ENCODE measurements around the gene AHNAK. TPM values are rescaled to one million over a fixed set of nuclear protein-coding genes. Genes with fewer than 3 reads are reported as not detected.

AHNAK gene
- total and polyA plus RNA-seq, 9 donors = 114 to 699 (median 540) TPM

DNA sequence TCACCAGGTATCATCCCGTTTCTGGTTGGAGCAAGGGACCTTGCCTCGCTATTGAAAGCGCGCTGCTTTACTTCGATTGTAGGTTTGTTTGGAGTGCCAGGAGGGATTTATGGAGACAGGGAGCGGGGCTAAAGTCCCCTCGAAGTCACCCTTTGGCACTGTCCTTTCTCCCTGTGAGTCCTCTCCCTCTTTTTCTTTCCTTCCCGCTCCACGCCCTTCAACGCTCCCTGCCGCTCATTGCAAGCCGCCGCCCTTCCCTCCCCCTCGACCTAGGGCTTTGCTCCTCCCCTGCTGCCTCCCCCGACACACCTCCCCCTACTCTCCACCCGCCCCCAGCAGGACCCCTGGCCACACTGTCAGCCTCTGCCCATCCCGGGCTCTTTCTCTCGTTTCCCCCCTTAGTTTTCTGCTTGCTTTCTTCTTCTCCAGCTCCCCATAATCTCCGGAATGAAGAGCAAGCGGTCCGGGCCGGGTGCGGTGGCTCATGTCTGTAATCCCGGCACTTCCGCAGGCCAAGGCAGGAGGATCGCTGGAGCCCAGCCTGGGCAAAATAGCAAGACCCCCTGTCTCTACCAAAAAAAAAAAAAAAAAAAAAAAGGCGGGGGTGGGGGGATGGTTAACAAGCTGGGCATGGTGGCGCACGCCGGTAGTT, 41.0 kb downstream of the AHNAK start:
- Histone ChIP-seq H3K9me3 (no peaks in the 10 kb centered on the region), H3K27me3 (no peaks in the 10 kb centered on the region), H3K4me1 (ENCODE audit: insufficient read depth) (peaks cover 6% of the 10 kb centered on the region), H3K4me3 (no peak overlapping the region), H3K27ac (no peak overlapping the region), H3K36me3 (no peaks in the 10 kb centered on the region)
- intact Hi-C loops (cut with DNase I) = no loop called here
- WGBS, 3 donors = 71 to 85% (median 84%) methylated on average over 30 of the region's 30 CpGs
- TF ChIP-seq EP300 (IDR thresholded peaks at IDR 0.05) (no peak), POLR2A (IDR thresholded peaks at IDR 0.05) (no peak)
- TF ChIP-seq, protein P1, sequence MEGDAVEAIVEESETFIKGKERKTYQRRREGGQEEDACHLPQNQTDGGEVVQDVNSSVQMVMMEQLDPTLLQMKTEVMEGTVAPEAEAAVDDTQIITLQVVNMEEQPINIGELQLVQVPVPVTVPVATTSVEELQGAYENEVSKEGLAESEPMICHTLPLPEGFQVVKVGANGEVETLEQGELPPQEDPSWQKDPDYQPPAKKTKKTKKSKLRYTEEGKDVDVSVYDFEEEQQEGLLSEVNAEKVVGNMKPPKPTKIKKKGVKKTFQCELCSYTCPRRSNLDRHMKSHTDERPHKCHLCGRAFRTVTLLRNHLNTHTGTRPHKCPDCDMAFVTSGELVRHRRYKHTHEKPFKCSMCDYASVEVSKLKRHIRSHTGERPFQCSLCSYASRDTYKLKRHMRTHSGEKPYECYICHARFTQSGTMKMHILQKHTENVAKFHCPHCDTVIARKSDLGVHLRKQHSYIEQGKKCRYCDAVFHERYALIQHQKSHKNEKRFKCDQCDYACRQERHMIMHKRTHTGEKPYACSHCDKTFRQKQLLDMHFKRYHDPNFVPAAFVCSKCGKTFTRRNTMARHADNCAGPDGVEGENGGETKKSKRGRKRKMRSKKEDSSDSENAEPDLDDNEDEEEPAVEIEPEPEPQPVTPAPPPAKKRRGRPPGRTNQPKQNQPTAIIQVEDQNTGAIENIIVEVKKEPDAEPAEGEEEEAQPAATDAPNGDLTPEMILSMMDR (IDR thresholded peaks at IDR 0.05) = no peak
- DNase-seq = peak in 1 of 5 donors; percentile 24

DNA sequence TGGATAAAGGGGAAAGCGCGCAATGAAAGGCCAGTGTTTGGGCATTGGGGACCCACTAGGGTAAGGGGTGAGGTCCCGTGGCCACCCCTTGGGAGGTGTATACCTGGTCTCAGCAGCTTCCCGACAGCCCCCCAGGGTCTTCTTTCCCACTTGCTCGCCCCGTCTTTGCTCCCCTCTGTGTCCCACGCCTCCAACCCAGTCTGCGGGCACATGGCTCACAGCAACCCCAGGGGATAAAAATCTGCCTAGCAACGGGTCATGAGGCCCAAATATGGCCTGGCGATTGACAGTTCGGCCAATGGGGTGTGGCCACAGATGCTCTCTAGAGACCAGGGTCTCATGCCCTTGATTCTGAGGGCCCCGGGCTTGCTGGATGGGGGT, 41.6 kb downstream of the AHNAK start:
- no peaks in the 10 kb centered on the region for H3K27me3 ChIP-seq
- peak overlapping the region in 1 of 2 donors; percentile 26 for H3K27ac ChIP-seq
- no peak for DNase-seq
- WGBS, 3 donors = 82 to 85% (median 83%) methylated on average over 12 of the region's 12 CpGs
- TF ChIP-seq EP300 (IDR thresholded peaks at IDR 0.05) = no peak
- TF ChIP-seq POLR2A (IDR thresholded peaks at IDR 0.05) = no peak
- TF ChIP-seq, protein P1 (IDR thresholded peaks at IDR 0.05) = no peak
- intact Hi-C loops (cut with DNase I) = no loop called here
- no peaks in the 10 kb centered on the region for H3K36me3 ChIP-seq
- H3K9me3 ChIP-seq = no peaks in the 10 kb centered on the region
- no peak overlapping the region for H3K4me3 ChIP-seq
- peaks cover 6% of the 10 kb centered on the region for H3K4me1 ChIP-seq (ENCODE audit: insufficient read depth)

DNA sequence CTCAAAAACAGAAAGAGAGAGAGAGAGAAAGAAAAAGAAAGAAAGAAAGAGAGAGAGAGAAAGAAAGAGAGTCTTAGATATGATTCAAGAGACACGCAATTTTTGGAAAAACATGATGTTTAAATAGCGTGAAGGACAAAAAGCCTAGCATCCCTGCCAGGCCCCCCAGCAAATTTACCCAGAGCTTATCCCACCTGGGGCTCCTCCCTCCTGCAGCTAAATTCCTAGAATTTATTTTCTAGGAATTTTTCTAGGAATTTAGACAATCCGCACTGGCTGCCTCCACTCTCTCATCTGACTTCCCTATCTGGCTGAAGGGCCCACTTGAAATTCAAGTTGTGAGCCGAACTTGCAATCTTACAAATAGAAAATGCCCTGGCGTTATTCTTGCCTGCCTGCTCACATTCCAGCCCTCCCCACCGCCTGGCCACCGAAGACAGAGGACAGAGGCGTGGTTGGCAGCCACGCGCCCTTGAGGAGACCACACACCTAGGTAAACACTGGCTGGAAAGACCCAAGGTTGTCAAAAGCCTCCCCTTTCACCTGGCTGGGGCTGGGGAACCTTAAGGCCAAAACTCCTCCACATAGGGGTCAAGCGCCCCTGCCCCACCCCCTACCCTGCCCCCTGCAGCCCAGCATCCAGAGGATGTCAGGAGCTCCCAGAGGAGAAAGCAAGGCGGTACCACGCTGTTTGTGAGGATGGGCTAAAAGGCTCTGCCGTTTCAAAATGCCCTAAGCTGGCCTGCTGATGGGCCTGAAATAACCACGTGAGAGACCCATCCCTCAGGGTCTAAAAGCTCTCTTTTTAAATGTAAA, 42.2 kb downstream of the AHNAK start:
- H3K27me3 ChIP-seq = no peaks in the 10 kb centered on the region
- WGBS, 3 donors = 35 to 49% (median 38%) methylated on average over 15 of the region's 15 CpGs
- no peak overlapping the region for H3K4me3 ChIP-seq
- peaks cover 6% of the 10 kb centered on the region for H3K4me1 ChIP-seq (ENCODE audit: insufficient read depth)
- peak in 1 of 5 donors; percentile 42 for DNase-seq
- TF ChIP-seq, protein P1 (IDR thresholded peaks at IDR 0.05) = no peak
- TF ChIP-seq EP300 (IDR thresholded peaks at IDR 0.05) (no peak), POLR2A (IDR thresholded peaks at IDR 0.05) (no peak)
- peak overlapping the region in 1 of 2 donors; percentile 26 for H3K27ac ChIP-seq
- H3K36me3 ChIP-seq = no peaks in the 10 kb centered on the region
- no peaks in the 10 kb centered on the region for H3K9me3 ChIP-seq
- intact Hi-C loops (cut with DNase I) = no loop called here

DNA sequence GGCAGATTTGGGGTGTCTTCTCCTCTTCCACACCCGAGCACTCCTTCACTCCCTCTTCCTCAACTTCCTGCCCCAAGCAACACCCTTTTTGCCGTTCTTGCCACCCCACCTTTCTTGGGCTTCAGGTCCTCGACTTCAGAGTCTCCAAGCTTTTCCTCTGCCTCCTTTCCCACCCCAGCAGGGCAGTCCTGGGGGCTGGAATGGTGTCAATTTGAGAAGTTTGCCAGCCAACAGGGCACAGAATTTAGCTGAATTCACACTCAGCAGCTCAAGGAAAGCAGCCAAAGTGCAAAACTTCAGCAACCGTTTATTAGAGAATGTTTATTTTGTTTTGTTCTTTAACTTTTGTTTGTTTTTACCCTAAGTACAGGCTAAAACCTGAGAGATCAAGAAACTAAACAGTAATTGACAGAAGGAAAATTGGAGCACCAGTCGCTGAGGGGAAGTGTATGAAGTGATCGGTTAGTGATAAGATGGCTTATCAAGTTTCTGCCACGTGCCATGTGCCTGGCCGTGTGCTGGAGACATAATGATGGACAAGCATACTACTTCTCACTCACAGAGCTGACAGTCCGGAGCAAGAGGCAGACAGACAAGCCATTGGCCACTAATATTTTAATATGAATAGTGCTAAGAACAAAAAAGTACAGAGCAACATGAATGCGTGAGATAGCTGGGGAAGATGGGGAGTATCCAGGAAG, 44.4 kb downstream of the AHNAK start:
- Histone ChIP-seq H3K27me3 (no peaks in the 10 kb centered on the region), H3K9me3 (no peaks in the 10 kb centered on the region), H3K36me3 (no peaks in the 10 kb centered on the region), H3K27ac (no peak overlapping the region), H3K4me3 (no peak overlapping the region), H3K4me1 (ENCODE audit: insufficient read depth) (peaks cover 2% of the 10 kb centered on the region)
- TF ChIP-seq, protein P1 (IDR thresholded peaks at IDR 0.05) = no peak
- TF ChIP-seq POLR2A (IDR thresholded peaks at IDR 0.05) (no peak), EP300 (IDR thresholded peaks at IDR 0.05) (no peak)
- 48 to 59% (median 55%) methylated on average over 10 of the region's 10 CpGs for WGBS, 3 donors
- intact Hi-C loops (cut with DNase I) = no loop called here
- DNase-seq = no peak

Measured in ovary (tissue), 9 donors.